Stimulated activated CD8-positive, alpha-beta memory T cell treated with anti-CD3 and anti-CD28 coated beads, Interleukin-12 subunit alpha, Interleukin-12 subunit beta, amount 100 ng/mL, for 4 hours (primary cell): ENCODE measurements around the gene NPL.
A peak's percentile ranks its signal among the peaks of the same experiment; 100 is the strongest.

Experiments
- DNase-seq: peaks from one replicate; pipeline ENCODE4 v3.0.0-alpha.2; 2020; ENCODE audit warnings: low read depth

NPL gene, protein sequence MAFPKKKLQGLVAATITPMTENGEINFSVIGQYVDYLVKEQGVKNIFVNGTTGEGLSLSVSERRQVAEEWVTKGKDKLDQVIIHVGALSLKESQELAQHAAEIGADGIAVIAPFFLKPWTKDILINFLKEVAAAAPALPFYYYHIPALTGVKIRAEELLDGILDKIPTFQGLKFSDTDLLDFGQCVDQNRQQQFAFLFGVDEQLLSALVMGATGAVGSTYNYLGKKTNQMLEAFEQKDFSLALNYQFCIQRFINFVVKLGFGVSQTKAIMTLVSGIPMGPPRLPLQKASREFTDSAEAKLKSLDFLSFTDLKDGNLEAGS

GRCh38 chr1:182789138-182790076 is at the start of gene NPL:
Gene NPL, plus strand, starts transcription at chr1:182789773. Its CDS starts 4,599 bp downstream, at chr1:182794372.
- peak; percentile 79 for DNase-seq

DNA sequence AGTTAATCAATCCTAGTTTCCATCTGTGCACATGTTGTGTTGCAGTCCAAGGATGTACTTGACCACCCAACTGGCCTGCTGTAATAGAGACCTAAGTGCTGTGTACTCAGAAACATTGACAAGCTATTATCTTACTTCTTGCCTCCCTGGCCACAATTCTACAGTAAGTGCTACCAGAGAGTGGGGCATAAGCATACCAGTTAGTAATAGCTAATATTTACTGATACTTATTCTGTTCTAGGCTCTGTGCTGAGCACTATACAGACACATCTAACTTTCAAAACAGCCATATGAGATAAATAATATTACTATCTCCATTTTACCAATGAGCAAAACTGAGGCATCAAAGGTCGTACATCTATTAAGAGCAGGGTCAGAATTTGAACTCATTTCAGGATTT is 49.5 kb upstream of the NPL start:
- DNase-seq, result no peak

- no peak for DNase-seq
These were observed 46.8 kb upstream of the NPL start for GRCh38 chr1:182742780-182743179.

- DNase-seq, result no peak
These were observed 37.2 kb upstream of the NPL start for GRCh38 chr1:182752077-182752988.

DNA sequence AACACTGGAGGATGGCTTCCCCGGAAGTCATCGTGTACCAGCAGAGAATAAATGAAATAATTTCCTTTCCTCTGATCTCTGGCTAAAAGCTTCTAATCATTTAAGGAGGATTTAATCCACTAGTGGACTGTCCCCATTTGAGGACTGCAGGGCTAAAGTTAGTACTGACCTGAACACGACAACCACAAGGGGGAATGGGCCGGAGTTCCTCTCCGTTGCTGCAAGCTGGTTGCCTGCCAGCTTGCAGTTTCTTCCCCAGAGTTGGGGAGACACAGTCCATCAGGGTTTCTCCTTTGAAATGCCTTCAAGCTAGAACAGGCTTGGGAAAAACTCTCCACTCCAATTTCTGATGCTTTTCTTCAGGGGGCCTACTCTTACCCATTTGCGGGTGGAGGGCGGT is 35.5 kb upstream of the NPL start:
- DNase-seq, result no peak

GRCh38 chr1:182754543-182755314 is 34.8 kb upstream of the NPL start:
- DNase-seq, result no peak

GRCh38 chr1:182755632-182756031 is 33.9 kb upstream of the NPL start:
- DNase-seq, result no peak

DNA sequence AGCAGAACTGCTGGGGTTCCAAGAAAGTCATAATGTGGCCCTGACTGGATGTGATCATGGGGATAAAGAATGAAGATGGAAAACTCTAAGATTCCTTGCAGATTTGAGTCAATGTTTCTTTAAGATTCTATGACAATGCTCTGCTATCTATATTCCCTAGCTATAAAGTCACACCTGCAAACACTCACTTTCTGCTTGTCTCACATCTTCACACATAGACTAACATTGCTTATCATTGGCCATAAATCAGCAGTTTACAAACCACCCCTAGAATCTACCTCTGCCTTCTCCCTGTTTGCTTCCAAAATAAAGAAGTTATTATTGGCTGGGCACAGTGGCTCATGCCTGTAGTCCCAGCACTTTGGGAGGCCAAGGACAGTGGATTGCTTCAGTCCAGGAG is 33.1 kb upstream of the NPL start:
- DNase-seq, result no peak

- DNase-seq, result no peak
These were observed 27.9 kb upstream of the NPL start for GRCh38 chr1:182761396-182762395.

- DNase-seq, result no peak
These were observed 27.0 kb upstream of the NPL start for GRCh38 chr1:182762536-182762935.

GRCh38 chr1:182764029-182764727 is 25.4 kb upstream of the NPL start:
- DNase-seq, result no peak

- DNase-seq, result no peak
These were observed 24.2 kb upstream of the NPL start for GRCh38 chr1:182765391-182765790.

DNA sequence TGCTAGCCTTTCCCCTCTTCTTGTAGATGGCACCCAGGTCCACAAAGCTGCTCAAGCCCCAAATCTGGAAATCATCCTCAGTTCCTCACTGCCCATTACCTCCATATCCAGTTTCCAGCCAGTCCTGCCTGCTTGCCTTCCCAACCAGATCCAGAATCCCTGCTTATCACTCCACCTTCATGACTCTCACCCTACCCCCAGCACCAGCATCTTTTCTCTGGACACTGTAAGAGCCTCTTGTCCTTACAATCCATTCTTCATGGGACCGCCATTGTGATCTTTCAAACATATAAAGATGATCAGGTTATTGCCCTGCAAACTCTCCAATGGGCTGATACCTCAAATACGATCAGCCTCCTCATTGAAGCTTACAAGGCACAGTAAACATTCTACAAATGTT is 23.5 kb upstream of the NPL start:
- no peak for DNase-seq

DNA sequence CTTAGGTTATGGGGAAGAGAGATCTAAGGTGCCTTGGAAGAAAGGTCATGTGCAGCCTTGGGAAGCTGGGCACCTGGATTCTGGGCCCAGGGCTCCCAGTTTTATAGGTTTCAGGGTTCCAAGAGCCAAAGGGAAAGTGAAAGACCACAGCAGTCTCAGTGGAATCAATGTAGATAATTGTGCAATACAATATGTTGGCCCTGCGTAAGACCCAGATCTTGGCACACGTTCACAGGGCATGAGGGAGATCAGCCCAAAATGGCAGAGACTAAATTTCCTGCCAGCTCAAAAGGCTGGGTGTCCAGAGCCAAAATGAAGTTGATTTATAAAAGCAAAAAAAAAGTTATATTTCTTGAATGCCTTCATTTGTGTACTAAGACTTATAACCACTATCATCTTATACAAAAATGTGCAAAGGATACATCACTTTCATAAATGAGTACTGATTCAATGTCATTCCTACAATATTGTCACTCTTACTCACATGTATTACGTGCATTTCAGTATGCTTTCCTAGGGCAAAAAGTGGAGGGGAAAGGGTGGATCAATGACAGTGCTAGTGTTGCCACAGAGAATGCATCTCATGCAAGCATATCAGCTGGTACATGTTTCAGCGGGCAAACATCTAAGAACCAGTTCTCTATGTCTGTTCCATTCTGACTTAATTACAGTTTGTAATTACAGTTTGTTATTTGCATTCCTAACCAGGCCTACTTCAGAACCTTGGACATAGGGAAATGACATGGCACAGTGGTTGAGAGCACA is 22.5 kb upstream of the NPL start:
- no peak for DNase-seq

DNA sequence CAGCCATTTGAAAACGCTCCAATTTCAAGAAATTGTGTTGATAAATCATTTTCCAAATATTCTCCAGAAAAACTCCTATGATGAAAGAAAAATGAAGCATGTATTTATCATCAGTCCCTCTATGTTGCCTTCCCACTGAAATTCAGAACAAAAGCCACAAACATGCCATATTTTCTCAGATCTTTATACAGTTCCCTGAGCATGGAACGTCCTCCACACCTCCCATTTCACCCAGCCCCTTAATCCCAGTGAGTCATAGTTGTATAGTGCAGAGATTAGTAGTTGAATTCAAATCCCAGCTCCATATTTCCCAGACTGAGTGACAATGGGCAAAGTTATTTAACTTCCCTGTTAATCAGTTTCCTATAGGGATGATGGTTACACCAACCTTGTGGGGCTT is 20.6 kb upstream of the NPL start:
- no peak for DNase-seq

DNA sequence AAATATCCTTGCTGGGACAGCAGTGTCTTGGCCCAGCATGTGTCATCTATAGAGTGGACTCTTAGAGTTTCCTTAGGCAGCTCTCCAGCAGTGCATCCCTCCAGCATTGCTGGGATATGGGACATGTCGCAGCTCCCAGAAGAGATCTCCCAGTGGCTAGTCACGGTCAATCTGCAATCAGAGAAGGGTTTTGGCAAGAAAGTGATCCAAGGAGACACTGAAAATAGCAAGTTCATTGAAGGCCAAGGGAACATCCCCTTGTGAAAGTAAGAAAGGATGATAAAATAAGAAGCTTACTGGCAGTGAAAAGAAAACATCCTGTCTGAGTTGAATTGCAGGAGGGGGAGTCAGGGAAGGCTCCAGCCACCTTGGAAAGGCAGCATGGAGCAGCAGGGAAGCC is 19.3 kb upstream of the NPL start:
- no peak for DNase-seq

GRCh38 chr1:182771187-182771984 is 18.2 kb upstream of the NPL start:
- no peak for DNase-seq

- DNase-seq, result no peak
These were observed 12.2 kb upstream of the NPL start for GRCh38 chr1:182777386-182777785.
